ENCODE data around the gene LYSMD3. TPM values are rescaled to one million over a fixed set of nuclear protein-coding genes. Genes with fewer than 3 reads are reported as not detected.

The LYSMD3 gene
- total and polyA plus RNA-seq, 10 of the 15 experiments (the other 5 are each of a cell fraction or from before 2014, with no cell fraction given), result 3.9 to 22.5 (median 12.6) TPM

DNA sequence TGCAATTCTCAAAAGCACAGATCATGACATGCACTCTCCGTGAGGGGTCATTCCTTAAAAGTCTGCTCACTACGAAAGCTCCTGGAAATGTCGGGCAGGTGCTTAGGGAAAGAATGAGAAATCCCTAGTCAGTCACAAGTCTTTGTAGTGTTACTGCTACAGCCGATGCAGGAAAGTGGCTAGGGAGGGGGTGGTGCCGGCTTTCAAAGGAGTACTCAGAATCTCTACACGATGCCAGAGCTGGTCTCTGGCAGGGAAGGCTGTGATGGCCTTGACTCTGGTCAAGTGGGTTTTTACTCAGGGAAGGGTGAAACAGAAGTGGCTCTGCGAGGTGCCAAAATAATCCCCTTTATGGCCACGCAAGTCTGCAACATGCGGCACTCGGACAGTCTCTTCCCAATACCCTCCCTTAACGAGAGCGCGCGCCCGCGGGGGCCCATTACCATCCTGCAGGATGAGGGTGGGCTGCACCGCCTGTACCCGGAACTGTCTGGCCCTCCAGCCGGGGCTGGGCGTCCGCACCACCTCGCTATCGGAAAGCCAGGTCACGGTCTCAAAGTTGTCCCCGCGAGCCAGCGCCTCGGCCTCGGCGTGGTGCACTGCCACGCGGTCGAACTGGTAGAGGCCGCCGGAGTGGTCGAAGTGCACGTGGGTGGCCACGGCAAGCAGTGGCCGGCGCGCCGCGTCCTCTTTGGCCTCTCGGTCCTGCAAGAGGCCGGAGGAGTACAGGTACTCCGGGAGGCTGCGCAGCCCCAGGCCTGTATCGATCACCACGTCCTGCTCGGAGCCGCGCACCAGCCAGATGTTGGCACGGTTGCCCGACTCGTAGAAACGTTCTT lies 55.8 kb downstream of the LYSMD3 start:
- ChIA-PET CTCF (interaction anchor here (0.5 to 4.9 kb wide), 7 partner anchors 10 to 1123 kb away, joined by 3 to 30 read pairs (median 10); partner anchors contain the start of genes CETN3 and LYSMD3), POLR2A (interaction anchor here (0.6 to 1.7 kb wide), 4 partner anchors 10 to 55 kb away, joined by 5 to 15 read pairs (median 6); partner anchors contain the start of gene LYSMD3), SMC1A (ENCODE audit: uncharacterized antibody, unreplicated experiment) (interaction anchor here (1.0 to 1.7 kb wide), 13 partner anchors 8 to 138 kb away, joined by 3 to 10 read pairs (median 4); partner anchors contain the start of gene CETN3), RAD21 (ENCODE audit: unreplicated experiment) (interaction anchor here (0.5 to 4.6 kb wide), 3 partner anchors 55 to 1305 kb away, joined by 3 to 37 read pairs (median 4); partner anchors contain the start of genes CETN3 and LYSMD3)
- no TSS peak for BruUV-seq (replicated peaks)
- Histone ChIP-seq H3K4me1 (ENCODE audit: control insufficient read depth, insufficient read depth, low read length) (peaks cover 3% of the 10 kb centered on the region; the same call in 1 of the 2 replicates), H3K4me3 (peak overlapping the region; percentile 89), H2AFZ (ENCODE audit: control insufficient read depth, low read depth, low read length) (peak overlapping the region; percentile 95), H3K4me2 (ENCODE audit: control insufficient read depth, insufficient read depth) (peak overlapping the region; percentile 98), H3K27ac (ENCODE audit: control insufficient read depth, insufficient read depth) (peak overlapping the region; percentile 76), H3K79me2 (ENCODE audit: control insufficient read depth, insufficient read depth, low read length) (peaks cover 36% of the 10 kb centered on the region), H3K36me3 (ENCODE audit: control insufficient read depth in 2 of 2, insufficient read depth in 2 of 2, low read length in 1 of 2) (no peaks in the 10 kb centered on the region), H4K20me1 (ENCODE audit: control insufficient read depth, insufficient read depth) (no peaks in the 10 kb centered on the region), H3K9me3 (replicated peaks; ENCODE audit: control insufficient read depth, insufficient read depth, low read length) (peaks cover 1% of the 10 kb centered on the region; the same call in 1 of the 3 replicates), H3K9ac (ENCODE audit: control insufficient read depth, insufficient read depth, low read length) (peak overlapping the region; percentile 84), H3K27me3 (replicated peaks in 1 of 2; ENCODE audit: control insufficient read depth in 2 of 2, insufficient read depth in 2 of 2, low read length in 1 of 2) (no peaks in the 10 kb centered on the region)
- no peak for DNase-seq (ENCODE audit: low read depth, low spot score)
- intact Hi-C loops (cut with micrococcal nuclease; ENCODE audit: unreplicated experiment) (loop anchor here (1.0 to 10.0 kb wide), 3 partner anchors 56 to 911 kb away; partner anchors contain the start of genes ARRDC3, CETN3 and LYSMD3), in situ Hi-C loops (cut with MboI) (no loop called here)
- WGBS (ENCODE audit: insufficient coverage, insufficient replicate concordance, low lambda C conversion rate, missing lambda C conversion rate), result 1% methylated on average over 56 of the region's 56 CpGs
- no peak for FAIRE-seq
- ATAC-seq, result peak; percentile 24
- no peak for TF ChIP-seq TCF12 (IDR thresholded peaks at IDR 0.05; ENCODE audit: low read depth, low read length)
- TF ChIP-seq CBX5 (IDR thresholded peaks at IDR 0.05; ENCODE audit: low read depth), result no peak
- TF ChIP-seq TCF3 (IDR thresholded peaks at IDR 0.05; ENCODE audit: borderline replicate concordance, insufficient read depth, low read depth, low read length), result no peak
- 0 out of 2 replicates have a peak, but pooled peaks have one; percentile 0 for TF ChIP-seq YY1 (IDR thresholded peaks at IDR 0.05; ENCODE audit: low read depth, low read length)
- TF ChIP-seq, protein P1, sequence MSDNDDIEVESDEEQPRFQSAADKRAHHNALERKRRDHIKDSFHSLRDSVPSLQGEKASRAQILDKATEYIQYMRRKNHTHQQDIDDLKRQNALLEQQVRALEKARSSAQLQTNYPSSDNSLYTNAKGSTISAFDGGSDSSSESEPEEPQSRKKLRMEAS (IDR thresholded peaks at IDR 0.05; ENCODE audit: low read depth, low read length), result peak; percentile 66
- no peak for TF ChIP-seq JUNB (IDR thresholded peaks at IDR 0.05)
- TF ChIP-seq KLF5 (IDR thresholded peaks at IDR 0.05; ENCODE audit: partially characterized antibody), result no peak
- no peak for TF ChIP-seq RFX5 (IDR thresholded peaks at IDR 0.05; ENCODE audit: low read depth, low read length)
- TF ChIP-seq EGR1 (IDR thresholded peaks at IDR 0.05; ENCODE audit: borderline replicate concordance in 1 of 2, low read depth in 2 of 2, low read length in 2 of 2), result 0 out of 3 replicates have a peak, but pooled peaks of 1 of the 2 experiments have one; percentile 6
- TF ChIP-seq, protein P2, sequence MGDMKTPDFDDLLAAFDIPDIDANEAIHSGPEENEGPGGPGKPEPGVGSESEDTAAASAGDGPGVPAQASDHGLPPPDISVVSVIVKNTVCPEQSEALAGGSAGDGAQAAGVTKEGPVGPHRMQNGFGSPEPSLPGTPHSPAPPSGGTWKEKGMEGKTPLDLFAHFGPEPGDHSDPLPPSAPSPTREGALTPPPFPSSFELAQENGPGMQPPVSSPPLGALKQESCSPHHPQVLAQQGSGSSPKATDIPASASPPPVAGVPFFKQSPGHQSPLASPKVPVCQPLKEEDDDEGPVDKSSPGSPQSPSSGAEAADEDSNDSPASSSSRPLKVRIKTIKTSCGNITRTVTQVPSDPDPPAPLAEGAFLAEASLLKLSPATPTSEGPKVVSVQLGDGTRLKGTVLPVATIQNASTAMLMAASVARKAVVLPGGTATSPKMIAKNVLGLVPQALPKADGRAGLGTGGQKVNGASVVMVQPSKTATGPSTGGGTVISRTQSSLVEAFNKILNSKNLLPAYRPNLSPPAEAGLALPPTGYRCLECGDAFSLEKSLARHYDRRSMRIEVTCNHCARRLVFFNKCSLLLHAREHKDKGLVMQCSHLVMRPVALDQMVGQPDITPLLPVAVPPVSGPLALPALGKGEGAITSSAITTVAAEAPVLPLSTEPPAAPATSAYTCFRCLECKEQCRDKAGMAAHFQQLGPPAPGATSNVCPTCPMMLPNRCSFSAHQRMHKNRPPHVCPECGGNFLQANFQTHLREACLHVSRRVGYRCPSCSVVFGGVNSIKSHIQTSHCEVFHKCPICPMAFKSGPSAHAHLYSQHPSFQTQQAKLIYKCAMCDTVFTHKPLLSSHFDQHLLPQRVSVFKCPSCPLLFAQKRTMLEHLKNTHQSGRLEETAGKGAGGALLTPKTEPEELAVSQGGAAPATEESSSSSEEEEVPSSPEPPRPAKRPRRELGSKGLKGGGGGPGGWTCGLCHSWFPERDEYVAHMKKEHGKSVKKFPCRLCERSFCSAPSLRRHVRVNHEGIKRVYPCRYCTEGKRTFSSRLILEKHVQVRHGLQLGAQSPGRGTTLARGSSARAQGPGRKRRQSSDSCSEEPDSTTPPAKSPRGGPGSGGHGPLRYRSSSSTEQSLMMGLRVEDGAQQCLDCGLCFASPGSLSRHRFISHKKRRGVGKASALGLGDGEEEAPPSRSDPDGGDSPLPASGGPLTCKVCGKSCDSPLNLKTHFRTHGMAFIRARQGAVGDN (IDR thresholded peaks at IDR 0.05), result peak; percentile 42; the same call in 1 of the 2 replicates
- peak; percentile 11 for TF ChIP-seq USF1 (IDR thresholded peaks at IDR 0.05; ENCODE audit: borderline replicate concordance, extremely low read length, insufficient read depth, low read depth, low read length)
- no peak for TF ChIP-seq BCL11A (IDR thresholded peaks at IDR 0.05; ENCODE audit: low read depth, low read length)
- peak; percentile 33; the same call in 1 of the 2 replicates for TF ChIP-seq MXI1 (IDR thresholded peaks at IDR 0.05; ENCODE audit: low read depth, low read length)
- no peak for TF ChIP-seq NFXL1 (IDR thresholded peaks at IDR 0.05; ENCODE audit: borderline replicate concordance)
- peak; percentile 3; the same call in 1 of the 2 replicates for TF ChIP-seq RUNX3 (IDR thresholded peaks at IDR 0.05; ENCODE audit: low read length)
- no peak for TF ChIP-seq HDGF (IDR thresholded peaks at IDR 0.05)
- no peak for TF ChIP-seq POU2F2 (IDR thresholded peaks at IDR 0.05; ENCODE audit: borderline replicate concordance, low read depth, low read length)
